Fibroblast of the aortic adventitia (primary cell): ENCODE data around the gene PNPLA6. TPM values are rescaled to one million over a fixed set of nuclear protein-coding genes. Genes with fewer than 3 reads are reported as not detected.

Experiments
- DNase-seq: peaks from one replicate; pipeline ENCODE4 v3.0.0-alpha.2; 2010; ENCODE audit warnings: low read depth
- H3K4me3 ChIP-seq: 2 replicates; pipeline ENCODE4 v1.5.1; 2011; ENCODE audit warnings: low read depth, mild to moderate bottlenecking, control low read depth, low read length, moderate library complexity
- total RNA-seq: library from RNA; depleted of rRNA; stranded (reverse); fragments of >200 nt; gene quantifications from 2 replicates; pipeline ENCODE4 v1.2.3, GENCODE V29; 2012; ENCODE audit warnings: low replicate concordance
- TF ChIP-seq, protein P1 (sequence below): IDR thresholded peaks from 2 replicates; pipeline ENCODE4 v1.5.1; 2011; ENCODE audit warnings: mild to moderate bottlenecking, low read length, control low read depth, inconsistent platforms; ENCODE audit not compliant: insufficient read depth

Gene PNPLA6
- total RNA-seq, 1 donor, result 67.8 TPM

DNA sequence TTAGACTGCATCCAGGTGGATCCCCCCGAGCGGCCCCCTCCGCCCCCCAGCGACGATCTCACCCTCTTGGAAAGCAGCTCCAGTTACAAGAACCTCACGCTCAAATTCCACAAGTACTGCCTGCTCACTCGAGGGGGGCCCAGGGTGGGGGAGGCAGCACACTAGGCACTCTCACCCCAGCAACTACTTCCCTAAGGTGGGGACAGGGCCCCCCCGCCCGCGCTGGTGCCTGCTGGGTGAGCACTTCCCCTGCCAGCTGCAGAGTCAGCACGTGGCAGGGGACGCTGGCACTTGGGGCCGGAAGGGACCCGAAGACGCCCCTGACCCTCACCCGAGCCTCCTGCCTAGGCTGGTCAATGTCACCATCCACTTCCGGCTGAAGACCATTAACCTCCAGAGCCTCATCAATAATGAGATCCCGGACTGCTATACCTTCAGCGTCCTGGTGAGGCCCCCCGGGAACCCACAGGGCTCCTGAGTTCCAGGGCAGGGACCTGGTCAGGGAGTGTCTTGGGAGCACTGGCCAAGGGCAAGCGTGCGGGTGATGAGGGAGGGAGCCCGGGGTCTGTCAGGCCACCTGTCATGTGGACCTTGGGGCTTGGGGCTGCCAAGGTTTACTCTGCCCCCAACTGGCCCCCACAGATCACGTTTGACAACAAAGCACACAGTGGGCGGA is 7.9 kb upstream of the PNPLA6 start:
- H3K4me3 ChIP-seq, result no peak overlapping the region
- no peak for DNase-seq
- TF ChIP-seq, protein P1, sequence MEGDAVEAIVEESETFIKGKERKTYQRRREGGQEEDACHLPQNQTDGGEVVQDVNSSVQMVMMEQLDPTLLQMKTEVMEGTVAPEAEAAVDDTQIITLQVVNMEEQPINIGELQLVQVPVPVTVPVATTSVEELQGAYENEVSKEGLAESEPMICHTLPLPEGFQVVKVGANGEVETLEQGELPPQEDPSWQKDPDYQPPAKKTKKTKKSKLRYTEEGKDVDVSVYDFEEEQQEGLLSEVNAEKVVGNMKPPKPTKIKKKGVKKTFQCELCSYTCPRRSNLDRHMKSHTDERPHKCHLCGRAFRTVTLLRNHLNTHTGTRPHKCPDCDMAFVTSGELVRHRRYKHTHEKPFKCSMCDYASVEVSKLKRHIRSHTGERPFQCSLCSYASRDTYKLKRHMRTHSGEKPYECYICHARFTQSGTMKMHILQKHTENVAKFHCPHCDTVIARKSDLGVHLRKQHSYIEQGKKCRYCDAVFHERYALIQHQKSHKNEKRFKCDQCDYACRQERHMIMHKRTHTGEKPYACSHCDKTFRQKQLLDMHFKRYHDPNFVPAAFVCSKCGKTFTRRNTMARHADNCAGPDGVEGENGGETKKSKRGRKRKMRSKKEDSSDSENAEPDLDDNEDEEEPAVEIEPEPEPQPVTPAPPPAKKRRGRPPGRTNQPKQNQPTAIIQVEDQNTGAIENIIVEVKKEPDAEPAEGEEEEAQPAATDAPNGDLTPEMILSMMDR, result no peak

DNA sequence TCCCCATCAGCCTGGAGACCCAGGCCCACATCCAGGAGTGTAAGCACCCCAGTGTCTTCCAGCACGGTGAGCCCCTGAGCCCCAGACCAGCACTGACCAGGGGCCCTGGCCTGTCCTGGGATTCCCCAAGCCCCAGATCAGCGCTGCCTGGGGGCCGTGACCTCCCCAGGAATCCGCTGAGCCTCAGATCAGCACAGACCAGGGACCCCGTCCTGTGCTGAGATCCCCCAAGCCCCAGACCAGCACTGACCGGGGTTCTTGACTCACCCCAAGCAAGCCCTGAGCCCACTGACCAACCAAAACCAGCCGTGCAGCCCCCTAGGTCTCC is 7.4 kb upstream of the PNPLA6 start:
- TF ChIP-seq, protein P1, result no peak
- no peak for DNase-seq
- H3K4me3 ChIP-seq, result no peak overlapping the region

DNA sequence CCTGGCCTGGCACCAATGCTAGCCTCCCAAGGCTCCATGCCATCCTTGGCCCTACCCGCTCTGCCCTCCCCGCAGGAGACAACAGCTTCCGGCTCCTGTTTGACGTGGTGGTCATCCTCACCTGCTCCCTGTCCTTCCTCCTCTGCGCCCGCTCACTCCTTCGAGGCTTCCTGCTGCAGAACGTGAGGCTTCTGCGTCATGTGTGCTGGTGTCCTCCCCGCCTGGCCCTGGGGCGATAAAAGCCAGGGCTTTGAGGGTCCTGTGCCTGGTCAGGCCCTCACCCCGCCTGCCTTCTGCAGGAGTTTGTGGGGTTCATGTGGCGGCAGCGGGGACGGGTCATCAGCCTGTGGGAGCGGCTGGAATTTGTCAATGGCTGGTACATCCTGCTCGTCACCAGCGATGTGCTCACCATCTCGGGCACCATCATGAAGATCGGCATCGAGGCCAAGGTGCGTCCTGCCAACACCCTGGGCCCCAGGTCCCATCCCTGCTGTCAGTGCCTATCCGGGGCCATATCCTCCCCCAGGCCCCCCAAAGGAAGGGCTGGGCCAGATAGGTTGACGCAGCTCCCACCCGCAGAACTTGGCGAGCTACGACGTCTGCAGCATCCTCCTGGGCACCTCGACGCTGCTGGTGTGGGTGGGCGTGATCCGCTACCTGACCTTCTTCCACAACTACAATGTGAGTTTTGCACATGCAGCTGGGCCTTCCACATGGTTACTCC is 6.8 kb upstream of the PNPLA6 start:
- TF ChIP-seq, protein P1, result no peak
- H3K4me3 ChIP-seq, result no peak overlapping the region
- no peak for DNase-seq

DNA sequence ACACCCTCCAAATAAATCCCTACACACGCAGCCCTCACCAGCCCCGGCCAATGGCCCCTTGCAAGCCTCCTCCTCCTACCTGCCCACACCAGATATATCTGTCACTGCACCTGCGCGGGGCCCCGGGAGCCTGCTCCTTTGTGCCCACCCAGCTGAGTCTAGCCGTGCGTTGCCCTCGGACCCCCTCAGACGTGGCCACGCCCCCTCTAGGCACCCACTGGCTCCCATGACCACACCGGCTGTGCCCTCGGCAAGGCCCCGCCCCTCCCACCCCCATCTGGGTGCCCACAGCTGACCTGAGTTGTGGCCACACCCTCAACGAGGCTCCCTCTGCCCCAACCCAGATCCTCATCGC is 6.3 kb upstream of the PNPLA6 start:
- TF ChIP-seq, protein P1, result no peak
- no peak for DNase-seq
- no peak overlapping the region for H3K4me3 ChIP-seq

DNA sequence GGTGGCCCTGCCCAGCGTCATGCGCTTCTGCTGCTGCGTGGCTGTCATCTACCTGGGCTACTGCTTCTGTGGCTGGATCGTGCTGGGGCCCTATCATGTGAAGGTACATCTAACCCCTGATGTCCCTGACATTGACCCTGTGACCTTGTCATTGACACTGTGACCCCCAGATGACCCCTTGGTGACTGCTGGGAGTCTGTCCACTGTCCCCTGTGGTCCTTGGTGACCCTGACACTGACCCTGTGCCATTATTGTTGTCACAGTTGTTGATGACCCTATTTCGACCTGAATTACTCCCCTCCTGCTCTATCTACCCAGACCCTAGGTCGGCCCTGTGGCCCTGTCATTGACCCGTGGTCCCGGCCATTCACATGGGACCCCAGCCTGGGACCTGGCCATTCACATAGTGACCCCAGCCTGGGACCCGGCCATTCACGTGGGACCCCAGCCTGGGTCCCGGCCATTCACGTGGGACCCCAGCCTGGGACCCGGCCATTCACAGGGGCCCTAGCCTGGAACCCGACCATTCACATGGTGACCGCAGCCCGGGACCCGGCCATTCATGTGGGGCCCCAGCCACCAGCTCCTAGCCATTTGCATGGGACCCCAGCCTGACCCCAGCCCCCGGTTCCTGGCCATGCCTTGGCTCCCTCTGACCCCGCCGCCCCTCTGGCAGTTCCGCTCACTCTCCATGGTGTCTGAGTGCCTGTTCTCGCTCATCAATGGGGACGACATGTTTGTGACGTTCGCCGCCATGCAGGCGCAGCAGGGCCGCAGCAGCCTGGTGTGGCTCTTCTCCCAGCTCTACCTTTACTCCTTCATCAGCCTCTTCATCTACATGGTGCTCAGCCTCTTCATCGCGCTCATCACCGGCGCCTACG is 5.7 kb upstream of the PNPLA6 start:
- DNase-seq, result no peak
- H3K4me3 ChIP-seq, result no peak overlapping the region
- TF ChIP-seq, protein P1, result no peak

DNA sequence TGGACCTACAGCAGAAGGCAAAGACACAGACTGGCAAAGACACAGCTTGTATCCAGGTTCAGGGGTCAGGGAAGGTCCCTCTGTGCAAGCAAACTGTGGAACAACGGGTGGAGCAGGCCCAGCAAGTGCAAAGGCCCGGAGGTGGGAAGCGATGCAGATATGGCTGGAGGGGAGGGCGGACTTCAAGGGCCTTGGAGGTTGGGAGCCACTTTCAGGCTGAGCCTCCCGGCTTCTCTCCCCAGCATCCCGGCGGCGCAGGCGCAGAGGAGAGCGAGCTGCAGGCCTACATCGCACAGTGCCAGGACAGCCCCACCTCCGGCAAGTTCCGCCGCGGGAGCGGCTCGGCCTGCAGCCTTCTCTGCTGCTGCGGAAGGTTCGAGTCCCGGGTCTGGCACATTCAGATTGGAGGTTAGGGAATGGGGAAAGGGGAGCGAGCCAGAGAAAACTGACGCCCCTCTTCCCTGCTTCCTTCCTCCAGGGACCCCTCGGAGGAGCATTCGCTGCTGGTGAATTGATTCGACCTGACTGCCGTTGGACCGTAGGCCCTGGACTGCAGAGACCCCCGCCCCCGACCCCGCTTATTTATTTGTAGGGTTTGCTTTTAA is 2.1 kb upstream of the PNPLA6 start:
- peak overlapping the region; percentile 99 for H3K4me3 ChIP-seq
- DNase-seq, result peak; percentile 74
- TF ChIP-seq, protein P1, result no peak
